ELR (cell line): ENCODE data around the gene WNT8A.

Experiments used
- DNase-seq: peaks from one replicate; pipeline ENCODE4 v3.0.0-alpha.2; 2015; ENCODE audit warnings: low read depth

WNT8A gene

GRCh38 chr5:138140268-138140667 lies 56.4 kb downstream of the WNT8A start:
- DNase-seq = no peak
